HUES48 (cell line): ENCODE measurements around the gene APMAP.

ENCODE experiments used
- H3K27ac ChIP-seq: one replicate; pipeline ENCODE4 v1.7.0; 2013; ENCODE audit warnings: low read depth, low read length, inconsistent platforms
- H3K27me3 ChIP-seq: 2 replicates; pipeline ENCODE4 v1.6.1; 2013; ENCODE audit warnings: mild to moderate bottlenecking, low read length; ENCODE audit not compliant: control insufficient read depth, insufficient read depth
- H3K36me3 ChIP-seq: 2 replicates; pipeline ENCODE4 v1.6.1; 2013; ENCODE audit warnings: low read length; ENCODE audit not compliant: control insufficient read depth, insufficient read depth
- H3K4me1 ChIP-seq: 2 replicates; pipeline ENCODE4 v1.6.1; 2013; ENCODE audit warnings: mild to moderate bottlenecking, low read length; ENCODE audit not compliant: control insufficient read depth, insufficient read depth
- H3K4me3 ChIP-seq: 2 replicates; pipeline ENCODE4 v1.5.1; 2013; ENCODE audit warnings: mild to moderate bottlenecking, low read depth, low read length
- H3K9ac ChIP-seq: 2 replicates; pipeline ENCODE4 v1.6.1; 2013; ENCODE audit warnings: mild to moderate bottlenecking, low read depth, low read length, moderate library complexity
- H3K9me3 ChIP-seq: 2 replicates; pipeline ENCODE4 v1.6.1; 2013; ENCODE audit warnings: low read length; ENCODE audit not compliant: control insufficient read depth, insufficient read depth

APMAP gene

GRCh38 chr20:25033265-25033923 is 40.8 kb upstream of the APMAP start:
- H3K4me3 ChIP-seq, result no peak overlapping the region
- H3K9me3 ChIP-seq, result no peaks in the 10 kb centered on the region
- H3K4me1 ChIP-seq, result no peaks in the 10 kb centered on the region; the same call in 1 of the 2 replicates
- H3K27ac ChIP-seq, result peak overlapping the region; percentile 42
- H3K27me3 ChIP-seq, result no peaks in the 10 kb centered on the region
- no peak overlapping the region for H3K9ac ChIP-seq
- no peaks in the 10 kb centered on the region for H3K36me3 ChIP-seq

DNA sequence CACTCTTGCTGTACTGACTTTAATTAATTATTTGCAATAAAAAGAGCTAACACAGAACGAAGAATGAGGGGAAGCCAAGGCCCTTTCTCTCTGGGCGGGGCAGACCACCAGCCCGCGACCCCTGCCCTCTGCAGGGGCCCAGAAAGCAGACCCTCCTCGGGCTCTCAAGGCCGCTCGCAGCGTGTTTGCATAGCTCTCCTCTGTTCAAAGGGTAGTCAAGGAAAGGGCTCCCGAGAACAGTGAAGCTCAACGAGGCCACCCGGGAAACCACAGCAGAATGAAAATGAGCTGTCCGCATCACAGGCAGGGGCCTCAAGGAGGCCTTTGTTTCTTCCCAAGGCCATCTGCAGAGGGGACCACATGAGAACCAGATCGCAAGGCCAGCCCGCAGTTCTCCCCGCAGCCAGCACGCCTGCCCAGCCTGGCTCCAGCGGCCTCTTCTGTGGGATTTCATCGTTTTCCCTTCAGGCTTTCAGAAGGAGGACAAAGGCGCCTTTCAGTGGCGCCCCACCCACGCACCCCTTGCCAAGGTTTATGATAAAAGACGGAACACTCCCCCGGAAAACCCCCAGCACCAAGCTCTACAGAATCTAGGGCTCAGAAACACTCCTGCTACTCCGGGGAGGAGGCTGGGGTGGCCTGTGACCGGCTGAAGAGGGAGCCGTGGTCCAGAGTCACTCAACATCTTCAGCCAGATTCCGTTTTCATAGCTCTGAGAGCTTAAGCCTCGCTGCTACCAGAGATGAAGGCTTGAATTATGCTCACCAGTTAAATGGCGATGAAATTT is 40.1 kb upstream of the APMAP start:
- Histone ChIP-seq H3K27me3 (no peaks in the 10 kb centered on the region), H3K4me1 (no peaks in the 10 kb centered on the region; the same call in 1 of the 2 replicates), H3K9ac (no peak overlapping the region), H3K27ac (peak overlapping the region; percentile 42), H3K9me3 (no peaks in the 10 kb centered on the region), H3K36me3 (no peaks in the 10 kb centered on the region), H3K4me3 (no peak overlapping the region)

GRCh38 chr20:25032065-25032477 is 39.5 kb upstream of the APMAP start:
- Histone ChIP-seq H3K27ac (peak overlapping the region; percentile 42), H3K9me3 (no peaks in the 10 kb centered on the region), H3K27me3 (no peaks in the 10 kb centered on the region), H3K4me3 (no peak overlapping the region), H3K9ac (no peak overlapping the region), H3K4me1 (no peaks in the 10 kb centered on the region; the same call in 1 of the 2 replicates), H3K36me3 (no peaks in the 10 kb centered on the region)

DNA sequence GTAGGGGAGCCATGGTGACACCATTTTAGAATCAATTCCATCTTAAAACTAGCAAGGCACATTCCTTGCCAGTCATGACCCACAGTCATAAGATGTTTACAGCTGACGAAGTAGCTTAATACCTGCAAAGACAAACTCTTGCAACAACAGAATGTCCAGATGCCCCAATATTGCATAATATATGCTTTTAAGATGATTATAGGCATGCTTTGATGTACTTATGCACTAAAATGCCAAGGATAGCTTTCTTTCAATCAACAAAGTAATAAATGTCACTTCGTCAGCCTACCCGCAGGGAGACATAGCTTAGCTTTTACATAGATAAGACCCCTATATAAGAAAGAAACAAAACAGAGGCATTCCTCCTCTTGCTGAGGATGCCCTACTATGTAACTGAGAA is 38.7 kb upstream of the APMAP start:
- no peaks in the 10 kb centered on the region; the same call in 1 of the 2 replicates for H3K4me1 ChIP-seq
- H3K9ac ChIP-seq, result no peak overlapping the region
- no peak overlapping the region for H3K27ac ChIP-seq
- no peak overlapping the region for H3K4me3 ChIP-seq
- no peaks in the 10 kb centered on the region for H3K9me3 ChIP-seq
- no peaks in the 10 kb centered on the region for H3K36me3 ChIP-seq
- no peaks in the 10 kb centered on the region for H3K27me3 ChIP-seq

DNA sequence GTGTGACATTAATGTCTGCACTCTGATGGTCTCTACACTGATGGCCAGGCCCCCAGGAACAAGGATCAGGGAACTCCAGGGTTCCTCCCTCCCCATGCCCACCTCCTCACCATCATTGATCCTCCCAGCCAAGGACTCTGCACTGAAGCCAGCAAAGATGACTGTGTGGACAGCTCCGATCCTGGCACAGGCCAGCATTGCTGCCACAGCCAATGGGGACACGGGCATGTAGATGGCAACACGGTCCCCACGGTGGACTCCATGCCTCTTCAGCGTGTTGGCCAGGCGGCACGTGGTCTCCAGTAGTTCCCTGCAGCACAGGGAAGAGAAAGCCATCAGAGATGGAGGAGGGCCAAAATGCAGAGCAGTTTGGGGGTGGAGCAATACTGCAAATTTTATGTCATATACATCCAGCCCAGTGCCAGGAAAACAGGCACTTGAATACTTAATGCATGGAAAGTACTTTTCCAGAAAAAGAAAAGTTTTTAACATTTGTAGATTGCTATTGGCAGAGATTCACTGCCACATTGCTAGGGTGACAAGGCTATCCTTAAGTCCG is 38.2 kb upstream of the APMAP start:
- H3K9ac ChIP-seq, result no peak overlapping the region
- H3K27ac ChIP-seq, result no peak overlapping the region
- H3K4me1 ChIP-seq, result no peaks in the 10 kb centered on the region; the same call in 1 of the 2 replicates
- H3K27me3 ChIP-seq, result no peaks in the 10 kb centered on the region
- H3K4me3 ChIP-seq, result no peak overlapping the region
- no peaks in the 10 kb centered on the region for H3K36me3 ChIP-seq
- no peaks in the 10 kb centered on the region for H3K9me3 ChIP-seq

- Histone ChIP-seq H3K27me3 (no peaks in the 10 kb centered on the region), H3K9ac (no peak overlapping the region), H3K9me3 (no peaks in the 10 kb centered on the region), H3K4me1 (no peaks in the 10 kb centered on the region; the same call in 1 of the 2 replicates), H3K4me3 (no peak overlapping the region), H3K36me3 (no peaks in the 10 kb centered on the region), H3K27ac (no peak overlapping the region)
Observed at GRCh38 chr20:25030007-25030648, 37.6 kb upstream of the APMAP start.

DNA sequence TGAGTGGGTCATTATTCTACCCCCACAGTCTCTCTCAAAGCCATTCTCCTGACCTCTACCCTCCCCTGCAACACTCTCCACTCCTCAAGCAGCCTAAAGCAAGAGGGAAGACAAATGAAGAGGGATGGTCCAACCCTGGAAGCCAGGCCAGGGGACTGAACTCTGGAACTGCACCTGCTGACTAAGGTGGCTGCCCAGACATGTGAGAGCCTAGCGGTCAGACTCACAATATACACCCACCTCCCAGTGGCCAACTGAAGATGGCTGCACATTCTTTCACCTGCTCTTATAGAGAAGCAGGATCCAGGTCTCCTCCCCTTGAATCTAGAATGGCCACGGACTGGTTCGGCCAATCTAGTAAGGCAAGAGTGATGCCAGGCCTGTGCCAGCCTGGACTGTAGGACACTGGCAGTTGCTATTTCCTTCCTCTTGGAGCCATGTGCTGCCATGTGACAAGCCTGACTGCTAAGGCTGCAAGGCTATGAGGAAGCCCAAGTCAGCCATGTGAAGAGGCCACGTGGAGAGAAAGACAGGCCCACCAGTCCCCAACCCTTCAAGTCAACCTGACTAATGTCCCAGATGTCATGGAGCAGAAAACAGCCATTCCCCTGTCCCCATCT is 33.5 kb upstream of the APMAP start:
- no peaks in the 10 kb centered on the region for H3K36me3 ChIP-seq
- H3K9ac ChIP-seq, result no peak overlapping the region
- H3K4me3 ChIP-seq, result no peak overlapping the region
- H3K27me3 ChIP-seq, result no peaks in the 10 kb centered on the region
- H3K9me3 ChIP-seq, result no peaks in the 10 kb centered on the region
- no peaks in the 10 kb centered on the region for H3K4me1 ChIP-seq
- no peak overlapping the region for H3K27ac ChIP-seq

GRCh38 chr20:25025091-25025861 is 32.7 kb upstream of the APMAP start:
- H3K27ac ChIP-seq, result no peak overlapping the region
- H3K4me1 ChIP-seq, result no peaks in the 10 kb centered on the region
- no peaks in the 10 kb centered on the region for H3K36me3 ChIP-seq
- no peaks in the 10 kb centered on the region for H3K27me3 ChIP-seq
- no peaks in the 10 kb centered on the region for H3K9me3 ChIP-seq
- no peak overlapping the region for H3K9ac ChIP-seq
- H3K4me3 ChIP-seq, result no peak overlapping the region

DNA sequence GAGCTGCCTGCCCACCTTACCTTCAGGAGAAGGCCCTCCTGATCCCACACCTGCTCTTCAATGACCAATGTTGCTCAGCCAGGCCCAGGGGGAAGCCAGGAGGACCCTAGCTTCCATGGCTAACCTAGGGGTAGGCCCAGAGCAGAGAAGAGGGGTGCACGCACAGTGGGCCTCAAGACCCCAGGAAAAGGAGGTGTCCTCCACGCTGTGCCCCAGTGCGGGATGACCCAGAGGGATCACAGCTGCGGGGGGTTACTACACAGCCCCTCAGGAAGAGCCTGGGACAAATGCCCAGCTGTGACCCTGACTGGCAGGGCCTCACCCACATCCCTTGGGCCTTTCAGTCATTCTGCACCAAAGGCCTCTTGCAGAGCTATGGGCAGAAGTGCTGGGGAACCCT is 31.6 kb upstream of the APMAP start:
- Histone ChIP-seq H3K27ac (no peak overlapping the region), H3K27me3 (no peaks in the 10 kb centered on the region), H3K4me3 (no peak overlapping the region), H3K4me1 (no peaks in the 10 kb centered on the region), H3K9ac (no peak overlapping the region), H3K9me3 (no peaks in the 10 kb centered on the region), H3K36me3 (no peaks in the 10 kb centered on the region)

GRCh38 chr20:25023356-25023755 is 30.8 kb upstream of the APMAP start:
- Histone ChIP-seq H3K9ac (no peak overlapping the region), H3K36me3 (no peaks in the 10 kb centered on the region), H3K27me3 (no peaks in the 10 kb centered on the region), H3K4me1 (no peaks in the 10 kb centered on the region), H3K9me3 (no peaks in the 10 kb centered on the region), H3K4me3 (no peak overlapping the region), H3K27ac (no peak overlapping the region)
